Nephron progenitor cell (in vitro differentiated cells): ENCODE data around the gene C2orf76.

Experiments used
- DNase-seq: peaks from one replicate; pipeline ENCODE4 v3.0.0; 2021
- H3K27ac Mint-ChIP-seq: 2 replicates; pipeline ENCODE4 v1.8.0; 2021; ENCODE audit warnings: mild to moderate bottlenecking, moderate library complexity, mixed read lengths
- H3K27me3 Mint-ChIP-seq: 2 replicates; pipeline ENCODE4 v1.8.0; 2021; ENCODE audit warnings: mild to moderate bottlenecking, low read depth, mixed read lengths; ENCODE audit not compliant: poor library complexity
- H3K36me3 Mint-ChIP-seq: 2 replicates; pipeline ENCODE4 v1.8.0; 2021; ENCODE audit warnings: low read depth, mixed read lengths
- H3K4me1 Mint-ChIP-seq: 2 replicates; pipeline ENCODE4 v1.8.0; 2021; ENCODE audit warnings: mixed read lengths
- H3K4me3 Mint-ChIP-seq: 2 replicates; pipeline ENCODE4 v1.8.0; 2021; ENCODE audit warnings: mild to moderate bottlenecking, moderate library complexity, mixed read lengths
- H3K9me3 Mint-ChIP-seq: 2 replicates; pipeline ENCODE4 v1.8.0; 2021; ENCODE audit warnings: mild to moderate bottlenecking, moderate library complexity, mixed read lengths
- TF ChIP-seq, protein P1 (sequence below): fragments of 200-600 bp; sonication (generic); IDR thresholded peaks from 2 replicates; pipeline ENCODE4 v1.5.0; 2021; ENCODE audit warnings: antibody characterized with exemption

The C2orf76 gene

DNA sequence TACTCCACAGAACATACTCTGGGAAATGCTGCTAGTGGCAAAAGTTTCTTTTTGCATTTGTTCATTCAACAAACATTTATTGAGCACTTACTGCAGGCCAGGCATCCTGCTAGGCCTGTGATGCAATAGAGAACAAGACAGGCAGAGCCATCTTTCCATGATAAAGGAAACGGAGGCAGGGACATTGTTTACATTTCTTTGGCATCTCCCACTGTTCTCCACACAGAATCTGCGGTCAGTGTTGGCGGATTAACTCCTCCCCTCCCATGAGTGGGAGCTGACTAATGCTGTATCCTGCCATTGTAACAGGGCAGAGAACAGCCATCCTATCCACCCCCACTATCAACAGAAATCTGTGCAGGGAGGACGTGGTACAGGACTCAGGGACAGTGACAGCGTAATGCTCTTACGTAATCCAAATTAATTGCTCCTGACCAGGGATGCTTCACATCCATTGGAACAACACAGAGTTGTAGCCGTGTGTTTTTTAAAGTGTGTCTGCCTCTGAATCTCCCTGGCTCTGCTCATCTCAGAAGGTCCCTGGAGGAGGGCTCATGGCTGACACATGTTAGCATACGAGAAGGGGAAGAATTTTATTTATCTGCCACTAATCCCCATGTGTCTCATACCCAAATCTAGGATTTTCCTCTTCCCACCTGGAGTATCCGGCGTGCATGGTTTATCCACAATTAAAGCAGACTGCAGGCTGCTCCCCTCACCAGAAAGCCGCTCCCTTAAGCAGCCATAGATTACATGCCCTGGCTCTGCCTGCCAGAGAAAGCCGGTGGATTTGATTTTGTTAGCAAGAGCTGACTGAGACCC is 110.7 kb downstream of the C2orf76 start:
- peaks cover 30% of the 10 kb centered on the region for H3K4me1 Mint-ChIP-seq
- peak overlapping the region; percentile 81 for H3K27ac Mint-ChIP-seq
- H3K27me3 Mint-ChIP-seq = peaks cover 16% of the 10 kb centered on the region
- no peak overlapping the region for H3K4me3 Mint-ChIP-seq
- H3K9me3 Mint-ChIP-seq = no peaks in the 10 kb centered on the region
- H3K36me3 Mint-ChIP-seq = no peaks in the 10 kb centered on the region
- DNase-seq = no peak
- TF ChIP-seq, protein P1, sequence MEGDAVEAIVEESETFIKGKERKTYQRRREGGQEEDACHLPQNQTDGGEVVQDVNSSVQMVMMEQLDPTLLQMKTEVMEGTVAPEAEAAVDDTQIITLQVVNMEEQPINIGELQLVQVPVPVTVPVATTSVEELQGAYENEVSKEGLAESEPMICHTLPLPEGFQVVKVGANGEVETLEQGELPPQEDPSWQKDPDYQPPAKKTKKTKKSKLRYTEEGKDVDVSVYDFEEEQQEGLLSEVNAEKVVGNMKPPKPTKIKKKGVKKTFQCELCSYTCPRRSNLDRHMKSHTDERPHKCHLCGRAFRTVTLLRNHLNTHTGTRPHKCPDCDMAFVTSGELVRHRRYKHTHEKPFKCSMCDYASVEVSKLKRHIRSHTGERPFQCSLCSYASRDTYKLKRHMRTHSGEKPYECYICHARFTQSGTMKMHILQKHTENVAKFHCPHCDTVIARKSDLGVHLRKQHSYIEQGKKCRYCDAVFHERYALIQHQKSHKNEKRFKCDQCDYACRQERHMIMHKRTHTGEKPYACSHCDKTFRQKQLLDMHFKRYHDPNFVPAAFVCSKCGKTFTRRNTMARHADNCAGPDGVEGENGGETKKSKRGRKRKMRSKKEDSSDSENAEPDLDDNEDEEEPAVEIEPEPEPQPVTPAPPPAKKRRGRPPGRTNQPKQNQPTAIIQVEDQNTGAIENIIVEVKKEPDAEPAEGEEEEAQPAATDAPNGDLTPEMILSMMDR = no peak

DNA sequence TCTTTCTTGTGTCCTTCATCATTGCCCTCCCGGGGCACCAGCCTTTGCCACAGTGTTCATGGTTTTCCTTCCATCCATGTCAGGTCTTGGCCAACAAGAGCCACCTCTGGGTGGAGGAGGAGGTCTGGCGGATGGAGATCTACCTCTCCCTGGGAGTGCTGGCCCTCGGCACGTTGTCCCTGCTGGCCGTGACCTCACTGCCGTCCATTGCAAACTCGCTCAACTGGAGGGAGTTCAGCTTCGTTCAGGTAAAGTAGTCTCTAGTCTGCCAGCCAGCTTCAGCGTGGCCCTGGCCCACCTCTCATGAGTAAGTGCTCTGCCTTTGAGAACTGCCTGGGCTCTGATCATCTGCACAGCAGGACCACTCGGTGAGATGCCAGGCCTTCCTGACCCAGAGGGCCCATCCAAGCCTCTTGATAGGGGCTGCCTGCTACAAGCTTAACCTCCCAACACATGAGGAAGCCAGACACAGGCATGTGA is 112.0 kb downstream of the C2orf76 start:
- TF ChIP-seq, protein P1 = no peak
- no peak for DNase-seq
- H3K9me3 Mint-ChIP-seq = no peaks in the 10 kb centered on the region
- no peak overlapping the region for H3K4me3 Mint-ChIP-seq
- no peaks in the 10 kb centered on the region for H3K36me3 Mint-ChIP-seq
- H3K27ac Mint-ChIP-seq = peak overlapping the region; percentile 36
- peaks cover 16% of the 10 kb centered on the region for H3K27me3 Mint-ChIP-seq
- H3K4me1 Mint-ChIP-seq = peaks cover 38% of the 10 kb centered on the region

DNA sequence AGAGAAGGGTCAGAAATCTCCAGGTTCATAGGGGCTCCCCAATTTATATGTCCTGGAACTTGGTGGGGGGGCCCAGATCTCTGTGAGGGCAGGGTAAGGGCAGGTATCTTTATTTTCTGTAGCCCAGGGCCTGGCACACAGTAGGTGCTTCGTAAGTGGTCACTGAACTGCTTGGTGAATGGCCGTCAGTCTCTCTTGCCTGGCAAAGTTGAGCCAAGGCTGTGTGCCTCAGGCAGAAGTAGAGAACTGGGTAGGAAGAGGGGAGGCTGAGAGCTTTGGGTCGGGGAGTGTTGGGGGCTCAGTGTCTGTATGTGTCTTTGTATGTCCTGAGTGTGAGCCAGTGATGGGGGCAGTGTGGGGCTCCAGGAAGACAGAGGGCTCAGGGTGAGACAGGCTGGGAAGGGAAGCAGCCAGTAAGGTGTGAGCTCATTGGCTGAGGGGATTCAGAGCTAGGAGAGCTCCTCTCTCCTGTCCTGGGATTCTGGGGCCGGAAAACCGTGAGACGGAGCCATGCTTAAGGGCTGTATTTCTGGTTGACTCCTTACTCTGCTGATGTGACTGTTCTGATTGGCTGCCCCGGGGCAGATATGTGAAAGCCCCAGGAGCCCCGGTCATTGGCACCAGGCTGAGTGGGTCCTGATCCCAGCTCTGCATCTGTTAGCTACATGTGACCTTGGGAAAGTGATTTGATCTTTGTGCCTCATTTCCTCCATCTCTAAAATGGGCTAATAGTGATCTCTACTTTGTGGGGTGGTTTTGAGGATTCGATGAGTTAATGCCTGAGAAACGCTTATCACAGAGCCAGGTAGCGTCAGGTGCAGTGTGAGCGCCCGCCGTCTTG is 112.7 kb downstream of the C2orf76 start:
- no peak for DNase-seq
- Mint-ChIP-seq H3K27me3 (peaks cover 13% of the 10 kb centered on the region), H3K9me3 (no peaks in the 10 kb centered on the region), H3K4me1 (peaks cover 33% of the 10 kb centered on the region), H3K36me3 (no peaks in the 10 kb centered on the region), H3K4me3 (no peak overlapping the region), H3K27ac (no peak overlapping the region)
- TF ChIP-seq, protein P1 = no peak

DNA sequence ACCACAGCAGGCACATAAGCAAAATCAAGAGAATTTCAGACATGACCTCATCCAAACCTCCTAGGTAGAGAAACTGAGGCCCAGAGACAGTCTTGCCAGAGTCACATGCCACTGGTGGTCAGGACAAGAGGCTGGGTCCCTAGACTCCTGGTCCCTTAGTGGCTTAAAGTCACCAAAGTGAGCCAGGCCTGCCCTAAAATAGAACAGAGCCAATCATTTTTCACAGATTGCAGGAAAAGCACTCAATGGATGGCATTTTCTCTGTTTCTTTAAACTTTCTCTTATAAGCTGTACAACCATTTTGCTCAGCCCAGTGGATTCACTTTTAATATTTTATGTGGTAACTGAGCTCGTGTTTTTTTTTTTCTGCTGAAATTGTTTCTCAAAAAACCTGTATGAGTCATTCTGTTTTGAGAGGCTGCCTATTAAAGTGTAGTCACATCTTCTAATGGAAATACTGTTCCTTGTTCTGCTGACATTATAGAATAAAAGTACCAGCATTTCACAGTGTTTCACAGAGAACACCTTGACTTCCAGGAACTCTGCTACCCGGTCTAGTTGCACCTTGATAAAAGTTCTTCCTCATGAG is 113.4 kb downstream of the C2orf76 start:
- H3K4me1 Mint-ChIP-seq = peaks cover 36% of the 10 kb centered on the region
- H3K27me3 Mint-ChIP-seq = peaks cover 13% of the 10 kb centered on the region
- H3K27ac Mint-ChIP-seq = no peak overlapping the region
- no peak overlapping the region for H3K4me3 Mint-ChIP-seq
- H3K36me3 Mint-ChIP-seq = no peaks in the 10 kb centered on the region
- H3K9me3 Mint-ChIP-seq = no peaks in the 10 kb centered on the region
- DNase-seq = no peak
- TF ChIP-seq, protein P1 = no peak
